Measurements from ENCODE around the gene FGD2. TPM values are rescaled to one million over a fixed set of nuclear protein-coding genes. Genes with fewer than 3 reads are reported as not detected.

Gene FGD2
- total and polyA plus RNA-seq, 2 of the 8 experiments (the other 6 are each of a cell fraction or from before 2014, with no cell fraction given): 0.12 to 0.32 TPM

DNA sequence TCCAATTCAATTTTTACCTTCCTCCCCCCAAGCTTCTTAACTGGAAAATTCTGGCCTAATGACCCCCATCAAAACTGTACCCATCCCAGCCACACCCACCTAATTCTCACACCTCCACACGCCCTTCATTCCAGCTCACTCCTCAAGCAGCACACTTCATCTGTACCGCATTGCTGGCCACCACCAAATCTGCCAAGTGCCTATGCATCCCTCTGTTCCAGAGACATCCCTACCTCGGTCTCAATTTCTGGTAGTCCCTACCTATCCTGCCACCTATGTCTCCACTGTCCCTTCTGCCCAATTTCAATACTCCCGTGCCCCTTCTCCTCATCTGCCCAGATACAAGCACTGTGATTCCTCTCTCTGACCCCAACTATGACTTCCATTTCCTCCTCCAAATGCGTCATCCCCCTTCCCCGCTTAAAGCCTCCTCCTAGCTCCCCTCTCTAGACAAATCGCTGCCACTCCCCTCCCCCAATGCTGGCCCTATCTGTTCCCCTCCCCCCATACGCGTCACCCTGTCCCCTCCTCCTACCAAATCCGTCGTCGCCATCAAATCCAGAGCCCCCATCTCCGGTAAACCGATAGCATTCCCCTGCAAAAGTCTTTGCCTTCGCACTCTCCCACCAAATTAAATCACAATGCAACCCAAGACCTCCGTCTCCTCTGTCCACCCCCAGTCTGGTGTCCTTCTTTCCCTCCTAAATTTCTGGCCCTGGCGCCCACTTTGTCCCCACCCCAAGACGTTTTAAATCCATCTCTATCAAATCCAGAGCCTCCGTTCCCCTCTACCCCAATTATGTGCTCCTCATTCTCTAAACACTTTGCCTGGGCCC lies 20.7 kb upstream of the FGD2 start (continued):
- TF ChIP-seq RFX5 (IDR thresholded peaks at IDR 0.05; ENCODE audit: borderline replicate concordance, low read depth, low read length) (no peak), SP1 (IDR thresholded peaks at IDR 0.05; ENCODE audit: low read depth, low read length) (peak; percentile 55; the same call in 1 of the 2 replicates), TCF12 (IDR thresholded peaks at IDR 0.05; ENCODE audit: low read depth, low read length) (no peak), RXRA (IDR thresholded peaks at IDR 0.05; ENCODE audit: insufficient read depth, low read depth, low read length) (no peak), SIX5 (IDR thresholded peaks at IDR 0.05; ENCODE audit: low read depth, low read length) (no peak), ASH2L (IDR thresholded peaks at IDR 0.05; ENCODE audit: low read length) (peak; percentile 64), ZNF274 (IDR thresholded peaks at IDR 0.05; ENCODE audit: borderline replicate concordance, extremely low read depth, low read length) (no peak), TEAD4 (IDR thresholded peaks at IDR 0.05; ENCODE audit: low read depth, low read length) (no peak), NANOG (IDR thresholded peaks at IDR 0.05; ENCODE audit: insufficient read depth, low read depth, low read length, poor library complexity, severe bottlenecking) (no peak), CREB1 (IDR thresholded peaks at IDR 0.05) (peak; percentile 90), SP2 (IDR thresholded peaks at IDR 0.05; ENCODE audit: low read length) (no peak), TBP (IDR thresholded peaks at IDR 0.05; ENCODE audit: low read depth, low read length) (no peak), EP300 (IDR thresholded peaks at IDR 0.05; ENCODE audit: borderline replicate concordance in 1 of 2, low read depth in 2 of 2, low read length in 2 of 2) (peak in 1 of 2 experiments; percentile 47; a peak in 1 of 3 replicates)

Measured in H1 (cell line).